8988T (cell line): ENCODE measurements around the gene PHF12.
A peak's percentile ranks its signal among the peaks of the same experiment; 100 is the strongest.
"Not testable (repeated sequence)": the region's sequence is repeated elsewhere in the genome, so short reads cannot be mapped to it uniquely, and the experiment has no call there.

Source experiments
- DNase-seq: peaks from one replicate; pipeline ENCODE4 v3.0.0; 2011

Gene PHF12

DNA sequence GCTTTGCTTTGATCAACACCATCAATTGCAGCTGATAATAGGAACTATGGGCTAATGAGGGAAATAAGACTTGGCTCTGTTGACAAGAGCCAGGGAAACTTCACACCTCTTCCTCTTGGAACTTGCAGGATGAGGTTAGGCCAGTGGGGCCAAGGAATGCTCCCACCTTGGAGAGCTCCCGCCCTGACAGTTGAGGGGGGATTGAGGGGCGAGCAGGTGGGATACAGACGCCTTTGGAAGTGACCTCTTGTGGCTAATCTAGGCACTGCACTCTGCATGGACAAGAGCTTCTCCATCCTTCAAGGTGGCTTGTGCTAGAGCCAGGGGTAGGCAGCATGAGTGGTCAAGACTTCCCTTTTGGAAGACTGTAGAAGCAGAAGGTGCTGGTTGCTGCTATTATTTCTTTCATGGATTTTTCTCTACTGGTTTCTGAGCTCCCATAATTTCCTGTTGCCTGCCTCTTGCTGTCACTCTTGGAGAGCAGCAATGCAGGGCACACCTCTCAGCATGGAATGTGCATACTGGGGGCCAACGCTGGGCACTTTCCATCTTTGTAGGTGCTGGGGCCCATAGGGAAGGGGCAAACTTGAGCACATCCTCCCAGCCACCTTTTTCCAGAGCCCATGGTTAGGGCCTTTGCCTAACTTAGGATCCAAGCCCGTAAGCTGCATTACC is 2.3 kb upstream of the PHF12 start:
- peak; percentile 83 for DNase-seq

DNA sequence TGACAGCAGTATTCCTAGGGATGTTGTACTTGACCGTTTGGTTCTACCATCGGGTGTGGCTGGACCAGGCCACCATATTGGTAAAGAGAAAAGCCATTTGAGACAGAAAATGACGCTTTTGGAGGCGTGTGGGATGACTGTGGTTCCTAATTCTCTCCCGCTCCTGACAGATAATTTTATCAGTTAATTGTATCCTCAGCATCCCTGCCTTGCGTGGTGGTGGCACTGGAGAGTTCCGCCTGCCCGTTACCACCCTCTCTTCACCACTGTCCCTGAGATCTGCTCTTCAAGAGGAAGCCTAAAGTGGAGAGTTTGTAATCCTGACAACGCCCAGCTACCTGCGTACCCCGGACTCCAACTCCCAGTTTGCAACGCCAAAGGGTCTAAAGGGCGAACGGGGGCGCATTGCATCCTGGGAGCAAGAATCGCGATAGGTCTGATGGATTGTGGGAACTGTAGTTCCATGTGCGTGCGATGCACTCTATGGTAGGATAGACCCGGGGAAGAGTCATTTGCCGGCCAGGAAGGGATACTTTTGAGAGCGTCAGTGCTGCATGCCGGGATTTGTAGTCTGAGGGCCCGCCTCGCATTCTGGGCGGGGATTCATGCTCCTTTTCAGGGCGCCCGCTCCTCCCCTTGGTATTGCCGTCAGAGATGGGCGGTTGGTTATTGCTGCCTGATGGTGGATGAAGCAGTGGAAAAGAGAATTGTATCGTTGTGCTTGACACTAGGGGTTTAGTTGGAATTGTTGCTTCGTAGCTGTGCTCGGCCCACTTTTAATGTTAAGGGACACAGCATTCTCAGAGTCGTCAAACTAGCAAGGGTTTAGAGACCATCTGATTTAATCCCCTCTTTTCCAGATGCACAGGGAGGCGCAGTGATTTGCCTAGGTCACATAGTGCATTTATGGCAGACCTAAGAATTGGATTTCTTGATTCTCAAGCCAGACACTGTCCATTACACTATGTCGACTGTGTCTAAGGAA is 965 bp upstream of the PHF12 start:
- DNase-seq: peak; percentile 94

DNA sequence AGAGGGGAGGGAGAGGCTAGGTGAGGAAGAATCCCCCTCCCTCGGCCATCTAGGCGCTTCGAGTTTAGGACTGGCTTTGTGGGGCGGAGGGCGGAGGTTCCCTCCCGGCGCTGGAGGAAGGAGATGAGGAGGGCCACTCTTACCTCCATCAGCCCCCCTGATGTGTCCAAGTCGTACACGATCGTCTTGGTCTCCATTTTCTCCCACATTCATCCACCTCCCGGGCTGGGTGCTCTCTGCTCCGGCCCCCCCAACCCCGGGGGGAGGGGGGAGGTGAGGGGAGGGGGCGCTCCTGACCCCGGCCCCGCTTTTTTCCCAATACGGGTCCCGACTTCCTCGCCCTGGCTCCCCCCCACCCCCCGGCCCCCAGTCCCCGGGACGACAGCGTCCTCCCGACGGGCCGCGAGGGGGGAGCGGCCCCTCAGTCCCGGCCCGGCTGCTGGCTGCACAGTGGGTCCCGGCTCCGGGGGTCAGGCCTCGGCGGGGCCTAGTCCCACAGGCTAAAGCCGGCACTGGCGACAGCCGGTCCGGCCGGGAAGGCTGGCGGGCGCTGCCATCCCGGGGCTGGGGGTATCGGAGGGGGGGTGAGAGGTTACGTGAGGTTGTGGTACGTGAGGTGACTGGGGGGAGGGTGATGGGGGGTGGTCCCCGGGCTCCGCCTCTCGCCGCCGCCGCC is 428 bp downstream of the PHF12 start:
- no peak for DNase-seq

DNA sequence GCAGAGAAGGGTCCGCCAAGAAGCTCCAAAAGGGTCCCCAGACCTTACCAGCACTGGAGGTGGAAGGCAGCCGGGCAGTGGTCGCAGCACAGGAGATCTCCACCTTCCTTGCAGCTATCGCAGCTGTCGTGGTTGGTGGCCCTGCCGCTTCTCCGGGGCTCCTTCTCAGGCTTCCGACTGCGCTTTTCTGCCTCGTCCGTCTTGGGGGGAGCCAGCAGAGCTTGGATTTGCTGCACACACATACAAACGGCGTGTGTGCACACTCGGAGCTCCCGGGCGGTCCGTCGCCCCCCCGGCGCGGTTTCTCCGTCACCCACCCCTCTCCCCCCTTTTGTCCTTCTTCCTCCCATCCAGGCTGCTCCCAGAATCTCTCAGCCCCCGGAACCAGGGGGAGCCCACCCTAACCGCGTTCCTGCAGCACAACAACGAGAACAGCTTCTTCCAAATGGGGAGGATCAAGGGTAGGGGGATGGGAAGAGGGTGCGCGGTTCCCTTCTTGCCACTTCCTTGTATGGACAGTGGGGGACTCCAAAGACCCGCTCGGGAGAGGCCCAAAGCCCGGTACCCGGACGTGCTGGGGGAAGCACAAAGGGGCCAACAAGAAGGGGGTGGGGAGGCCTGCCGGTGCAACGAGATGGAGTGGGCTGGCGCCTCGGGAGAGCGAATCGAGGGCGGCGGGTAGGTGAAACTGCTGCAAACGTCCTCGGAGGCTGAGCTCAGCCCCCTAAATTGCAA is 1.1 kb downstream of the PHF12 start:
- DNase-seq: peak; percentile 55

DNA sequence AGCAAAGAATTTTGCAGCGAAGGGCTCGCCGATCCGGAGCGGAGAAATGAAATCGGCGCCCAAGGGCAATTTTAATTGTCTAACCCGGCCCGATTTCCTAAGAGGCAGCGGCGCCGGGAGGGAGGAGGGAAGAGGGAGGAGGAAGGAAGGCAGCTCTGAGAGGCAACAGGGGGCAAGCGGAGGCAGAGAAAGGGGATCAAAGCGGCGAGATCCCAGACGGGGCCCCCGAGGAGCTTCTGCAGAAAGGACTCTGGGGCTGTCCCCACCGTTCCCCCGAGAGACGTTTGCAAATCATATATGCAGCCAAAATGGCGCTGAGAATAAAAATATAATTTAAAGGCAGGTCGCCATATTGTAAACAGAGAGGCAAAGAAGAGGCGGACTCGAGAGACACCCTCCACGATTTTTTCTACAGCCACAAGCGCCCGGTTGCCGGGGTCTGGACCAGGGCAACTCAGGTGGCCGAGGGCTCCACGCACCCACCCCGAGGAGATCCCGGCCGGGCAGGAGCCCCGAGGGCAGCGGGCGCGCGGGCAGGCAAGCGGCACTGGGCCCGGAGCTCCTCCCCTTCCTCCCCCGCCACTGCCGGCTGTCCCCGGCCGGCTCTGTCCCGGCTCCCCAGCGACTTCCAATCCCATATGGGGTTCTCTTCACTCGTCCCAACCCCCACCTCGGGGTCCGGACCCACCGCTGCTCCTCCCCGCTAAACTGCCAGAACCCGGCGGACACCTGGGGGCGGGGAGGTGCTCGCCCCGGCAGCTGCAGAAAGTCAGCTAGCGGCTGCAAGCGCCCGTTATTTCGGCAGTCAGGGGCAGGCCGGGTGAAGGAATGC is 1.9 kb downstream of the PHF12 start:
- DNase-seq: peak; percentile 73

DNA sequence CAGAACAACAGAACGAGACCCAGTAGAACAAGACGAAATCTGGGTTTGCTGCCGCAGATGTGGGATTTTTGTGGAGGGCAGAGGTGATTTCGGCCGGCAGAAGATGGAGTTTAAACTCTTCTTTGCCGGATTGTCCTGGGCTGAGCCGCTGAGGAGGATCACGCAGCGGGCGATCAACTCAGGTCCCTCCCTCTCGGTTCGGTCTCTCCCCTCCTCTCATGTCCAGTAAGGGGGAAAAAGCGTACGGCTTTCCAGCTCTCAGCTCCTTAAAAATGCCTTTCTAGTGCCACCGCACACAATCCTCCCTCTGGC is 2.5 kb downstream of the PHF12 start:
- peak; percentile 52 for DNase-seq

DNA sequence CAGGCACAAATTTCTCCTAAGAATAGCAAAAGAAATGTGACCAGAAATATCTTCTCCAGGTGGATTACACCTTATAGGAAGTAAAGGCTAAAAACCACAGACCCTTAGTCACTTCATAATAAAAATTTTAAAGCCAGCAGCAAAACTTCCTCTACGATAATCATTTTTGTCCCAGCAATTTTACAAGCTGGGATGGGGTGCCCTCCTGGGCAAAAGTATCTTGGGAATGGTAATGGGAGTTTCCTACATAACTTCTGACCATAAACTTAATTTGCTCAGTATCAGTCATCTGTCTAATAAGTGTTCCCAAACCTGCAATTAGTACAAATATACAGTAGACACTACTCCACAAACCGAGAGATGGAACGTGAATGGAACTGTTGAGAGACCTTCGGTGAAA is 3.0 kb downstream of the PHF12 start:
- no peak for DNase-seq

DNA sequence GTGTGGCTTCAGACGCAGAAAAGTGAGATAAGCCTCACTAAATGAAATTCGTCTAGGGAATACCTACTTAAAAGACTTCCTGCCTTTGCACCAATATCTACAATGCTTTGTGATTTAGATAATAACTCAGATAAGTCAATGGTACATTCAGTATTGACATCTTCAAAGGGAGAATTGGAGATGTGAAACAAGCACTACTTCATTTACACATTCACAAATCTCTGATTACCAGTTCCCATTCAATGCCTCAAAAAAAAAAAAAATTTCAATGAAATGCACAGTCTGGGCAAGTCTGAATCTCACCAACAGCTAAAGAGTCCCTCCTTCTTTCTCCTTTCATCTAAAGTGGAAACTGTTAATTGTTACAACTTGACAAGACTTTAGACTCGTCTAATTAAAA is 3.7 kb downstream of the PHF12 start:
- DNase-seq: no peak

DNA sequence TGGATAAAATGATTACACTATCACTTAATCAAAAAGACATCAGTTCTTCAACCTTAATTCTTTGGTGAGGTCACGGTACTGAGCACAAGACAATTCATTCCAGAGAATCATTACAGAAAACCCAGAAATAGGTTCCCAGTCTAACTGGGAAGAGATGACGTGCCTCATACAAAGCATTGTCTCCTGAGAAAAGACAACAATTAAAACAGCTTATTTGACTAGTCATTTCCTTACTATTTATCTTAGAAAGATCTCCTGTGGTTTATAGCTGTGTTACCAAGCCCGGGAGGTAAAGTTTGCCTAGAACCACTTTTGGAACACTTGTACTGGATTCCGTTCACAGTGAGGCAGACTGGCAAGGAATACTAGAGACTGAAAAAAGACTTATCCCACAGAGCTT is 5.1 kb downstream of the PHF12 start:
- no peak for DNase-seq

DNA sequence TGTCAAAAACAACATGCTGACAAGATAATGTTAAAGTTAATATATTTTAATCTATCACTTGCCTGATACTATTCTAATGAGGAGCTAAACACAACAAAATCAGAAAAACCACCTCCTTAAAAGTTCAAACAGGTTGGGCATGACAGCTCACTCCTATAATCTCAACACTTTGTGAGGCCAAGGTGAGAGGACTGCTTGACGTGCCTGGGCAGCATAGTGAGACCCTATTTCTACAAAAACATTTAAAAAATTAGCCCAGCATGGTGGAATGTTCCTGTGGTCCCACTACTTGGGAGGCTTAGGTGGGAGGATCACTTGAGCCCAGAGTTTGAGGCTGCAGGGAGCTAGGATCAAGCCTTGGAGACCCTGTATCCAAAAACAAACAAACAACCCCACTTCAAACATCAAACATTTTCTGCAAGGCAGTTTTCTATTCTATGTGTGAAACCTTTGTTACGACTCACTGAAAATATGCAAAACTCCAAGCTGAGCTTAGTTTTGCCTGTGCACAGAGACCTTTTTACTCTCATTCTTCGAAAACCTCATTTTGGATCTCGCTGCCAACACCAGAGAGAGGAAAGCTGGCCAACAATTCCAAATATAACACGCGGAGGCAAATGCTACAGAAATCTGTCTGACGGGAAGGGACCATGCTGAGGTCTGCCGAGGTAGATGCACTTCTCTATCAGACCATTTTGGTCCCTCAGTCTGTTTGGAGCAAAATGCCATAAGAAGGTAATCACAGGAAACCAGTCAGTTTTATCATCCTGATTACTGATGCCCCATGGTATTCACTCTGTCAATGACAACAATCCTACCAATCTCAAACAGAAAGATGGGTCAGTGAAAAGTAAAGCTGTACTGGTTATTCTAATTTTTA is 6.2 kb downstream of the PHF12 start:
- no peak for DNase-seq

DNA sequence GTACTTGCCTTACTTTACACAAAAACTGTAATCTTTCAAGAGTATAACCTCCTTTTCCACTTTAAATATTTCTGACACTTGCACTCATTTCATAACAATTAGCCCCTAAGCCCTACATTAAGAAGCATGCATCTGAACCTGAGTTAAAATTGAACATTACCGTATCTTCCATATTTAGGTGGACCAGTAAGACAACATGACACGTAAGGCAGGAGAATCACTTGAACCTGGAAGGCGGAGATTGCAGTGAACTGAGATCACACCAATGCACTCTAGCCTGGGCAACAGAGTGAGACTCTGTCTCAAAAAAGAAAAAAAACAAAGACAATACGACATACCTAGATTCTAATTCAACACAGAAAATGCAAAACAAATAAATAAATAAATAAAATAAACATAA is 7.0 kb downstream of the PHF12 start:
- DNase-seq: no peak

DNA sequence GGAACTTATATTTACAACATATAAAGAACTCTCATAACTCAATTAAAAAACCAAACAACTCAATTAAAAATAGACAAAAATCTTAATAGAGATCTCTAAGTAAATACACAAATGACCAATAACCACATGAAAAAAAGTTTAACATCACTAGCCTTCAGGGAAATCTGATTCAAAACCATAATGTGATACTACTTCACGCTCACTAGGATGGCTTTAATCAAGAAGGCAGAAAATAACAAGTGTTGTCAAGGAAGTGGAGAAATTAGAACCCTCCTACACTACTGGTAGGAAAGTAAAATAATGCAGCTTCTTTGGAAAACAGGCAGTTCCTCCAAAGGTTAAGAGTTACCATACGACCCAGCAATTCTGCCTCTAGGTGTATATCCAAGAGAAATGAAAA is 8.4 kb downstream of the PHF12 start:
- no peak for DNase-seq

DNA sequence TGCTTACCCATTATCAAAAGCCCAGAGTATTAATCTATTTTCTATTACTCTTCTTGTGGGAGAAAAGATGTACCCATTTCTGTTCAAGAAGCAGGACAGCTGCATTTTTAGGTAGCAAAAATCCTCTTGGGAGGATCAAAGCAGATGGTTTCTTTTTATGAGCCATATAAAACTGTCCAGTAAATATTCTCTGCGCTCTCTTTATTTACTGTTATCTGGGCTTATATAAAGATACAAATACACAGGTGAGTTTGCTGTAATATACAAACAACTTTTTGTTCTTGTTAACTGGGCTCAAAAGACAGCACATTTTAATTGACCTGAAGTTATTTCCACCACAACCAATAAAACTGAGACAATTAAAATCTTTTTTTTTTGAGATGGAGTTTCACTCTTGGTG is 10.1 kb downstream of the PHF12 start:
- DNase-seq: no peak

DNA sequence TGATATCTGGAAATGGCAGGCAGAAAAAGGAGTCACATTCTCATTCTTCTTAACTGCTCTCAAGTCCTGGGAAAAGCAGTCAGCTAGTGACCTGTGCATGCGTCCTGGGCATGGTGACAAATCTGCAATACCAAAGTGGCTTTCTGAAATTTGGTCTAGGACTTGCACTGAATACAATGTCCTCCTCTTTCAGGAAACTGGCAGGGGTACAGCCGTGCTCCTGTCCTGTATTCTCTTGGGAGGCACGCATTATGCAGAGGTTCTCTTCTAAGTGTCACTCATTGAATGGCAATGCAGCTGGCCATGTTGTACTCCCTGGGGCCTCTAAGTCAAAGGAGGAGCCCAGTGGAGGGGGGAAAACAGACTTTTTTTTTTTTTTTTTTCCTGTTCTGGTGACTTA is 10.6 kb downstream of the PHF12 start:
- no peak for DNase-seq

DNA sequence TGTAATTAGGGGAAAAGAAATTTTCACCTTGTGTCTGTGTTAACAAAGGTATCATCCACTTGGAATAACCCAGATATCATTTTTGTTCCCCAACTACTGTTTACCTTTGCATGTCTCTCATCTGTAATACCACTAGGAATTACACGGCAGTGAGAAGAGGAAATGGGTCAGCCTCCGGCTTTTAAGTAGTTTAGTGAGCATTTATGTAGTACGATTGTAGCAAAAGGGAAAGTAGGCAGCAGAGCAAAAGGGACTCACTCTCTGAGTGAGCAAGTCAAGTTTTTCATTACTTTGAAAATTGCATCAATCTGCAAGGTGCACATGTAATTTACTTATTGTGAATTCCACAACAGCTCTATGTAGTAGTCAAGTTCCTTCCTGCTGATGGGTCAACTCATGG is 11.2 kb downstream of the PHF12 start:
- DNase-seq: no peak

DNA sequence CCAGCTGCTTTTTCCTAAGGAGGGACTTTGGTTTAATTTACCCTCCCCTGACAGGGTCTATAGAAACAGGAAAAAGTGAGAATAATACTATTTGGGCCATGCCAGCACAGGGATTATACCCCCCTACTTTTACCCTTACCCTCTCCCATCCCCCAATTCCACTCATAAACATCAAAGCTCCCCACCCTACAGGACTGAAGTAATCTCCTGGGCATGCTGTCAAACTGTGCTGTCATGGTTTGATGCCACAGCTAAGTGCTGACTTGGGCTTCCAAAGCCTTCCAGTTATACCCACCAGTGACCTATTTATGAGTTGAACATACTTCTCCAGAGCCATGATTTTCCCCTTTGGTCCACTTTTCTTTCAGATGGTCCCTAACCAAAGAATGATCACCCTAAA is 12.8 kb downstream of the PHF12 start:
- no peak for DNase-seq

DNA sequence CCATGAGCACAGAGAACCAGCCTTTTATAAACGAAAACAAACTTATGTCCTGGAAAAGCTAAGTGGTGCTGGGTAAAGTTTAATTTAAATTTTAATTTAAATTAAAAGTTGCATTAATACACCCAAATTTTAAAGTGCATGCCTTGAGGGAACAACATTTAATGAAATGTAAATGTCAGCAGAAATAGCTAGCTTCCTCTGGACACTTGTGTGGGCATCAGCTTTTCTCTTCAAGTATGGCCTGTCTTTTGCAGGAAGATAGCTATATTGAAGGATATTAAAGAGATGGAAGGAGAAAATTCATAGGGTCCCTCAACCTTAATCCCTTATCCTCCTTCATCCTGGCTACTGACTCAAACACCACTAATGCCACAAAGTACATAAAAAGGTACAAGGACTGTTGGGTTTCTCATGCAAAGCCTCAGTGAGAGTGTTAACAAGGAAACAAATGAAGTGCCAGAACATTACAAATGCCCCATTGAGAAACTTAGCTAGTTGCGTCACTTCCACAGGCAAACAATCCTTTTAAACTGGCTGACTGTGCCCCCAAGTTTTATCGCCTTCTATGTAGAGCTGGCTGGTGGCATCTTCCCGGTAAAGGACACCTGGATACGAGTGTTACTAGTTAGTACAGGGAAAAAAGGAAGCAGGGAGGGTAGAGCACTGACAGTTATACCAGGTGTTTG is 14.1 kb downstream of the PHF12 start:
- no peak for DNase-seq

DNA sequence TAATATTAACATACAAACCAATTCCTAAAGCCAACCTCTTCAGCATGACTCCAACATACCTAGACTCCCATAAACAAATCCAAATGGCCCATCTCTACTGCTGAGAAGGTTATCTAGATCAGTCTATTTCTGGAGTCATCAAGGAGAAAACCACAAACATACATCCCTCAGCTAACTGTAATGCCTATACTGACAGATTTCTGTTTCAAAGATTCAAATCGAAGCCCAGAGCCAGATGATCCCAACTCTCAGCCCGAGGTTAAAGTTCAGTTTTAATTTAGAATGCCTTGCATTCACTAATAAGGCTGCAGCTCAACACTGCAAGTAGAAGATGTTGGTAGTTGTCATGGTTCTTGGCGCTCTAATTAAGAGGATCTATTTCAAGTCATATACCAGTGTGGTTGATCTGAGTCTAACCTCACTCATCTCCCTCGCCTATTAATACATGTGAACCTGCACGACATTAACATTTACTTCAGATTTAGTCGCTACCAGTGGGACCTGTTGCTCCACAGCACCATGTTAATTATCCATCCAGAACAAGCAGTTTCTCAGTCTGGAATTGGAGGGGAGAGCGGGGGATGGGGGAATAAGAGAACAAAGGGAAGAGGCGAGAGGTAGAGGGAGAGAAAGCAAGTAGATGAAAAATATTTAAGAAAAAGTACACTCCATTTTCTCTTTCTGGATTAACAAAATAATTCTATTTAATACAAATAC is 15.4 kb downstream of the PHF12 start:
- no peak for DNase-seq

DNA sequence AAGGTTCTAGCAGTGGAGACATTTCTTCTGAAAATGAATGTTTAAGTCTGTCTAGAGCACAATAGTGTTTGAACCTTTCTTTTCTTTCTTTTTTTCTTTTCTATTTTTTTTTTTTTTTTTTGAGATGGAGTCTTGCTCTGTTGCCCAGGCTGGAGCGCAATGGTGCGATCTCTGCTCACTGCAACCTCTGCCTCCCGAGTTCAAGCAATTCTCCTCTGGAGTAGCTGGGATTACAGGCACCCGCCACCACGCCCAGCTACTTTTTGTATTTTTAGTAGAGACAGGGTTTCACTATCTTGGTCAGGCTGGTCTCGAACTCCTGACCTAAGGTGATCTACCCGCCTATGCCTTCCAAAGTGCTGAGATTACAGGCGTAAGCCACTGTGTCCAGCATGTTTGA is 16.8 kb downstream of the PHF12 start:
- DNase-seq: not testable (repeated sequence)

DNA sequence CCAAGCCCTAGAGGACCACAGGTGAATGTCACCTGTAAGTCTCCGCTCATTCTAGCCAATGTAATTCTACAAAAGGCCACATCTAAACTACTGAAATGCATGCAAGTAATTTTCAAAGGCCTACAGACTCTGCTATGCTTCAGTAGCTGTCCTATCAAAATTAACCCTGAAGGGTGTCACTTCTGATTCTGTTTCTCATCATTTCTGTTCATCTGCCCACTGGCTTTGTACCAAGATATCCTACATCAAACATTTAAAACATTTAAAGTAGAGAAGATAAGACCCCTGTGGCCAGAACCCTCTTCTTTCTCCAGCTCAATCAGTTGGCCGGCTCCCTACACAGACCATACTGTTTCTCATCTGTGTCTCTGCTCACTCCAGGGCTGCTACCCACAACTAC is 21.5 kb downstream of the PHF12 start:
- DNase-seq: no peak
